ENCODE data around the gene PIK3CA.

GRCh38 chr3:179233043-179233442, 84.9 kb downstream of the PIK3CA start:
- TF ChIP-seq POLR2A (IDR thresholded peaks at IDR 0.05) = no peak
- no peak for TF ChIP-seq CTCF (IDR thresholded peaks at IDR 0.05)
